NCI-H2081 (cell line): ENCODE results near the gene RMC1.
"Not testable (repeated sequence)": the region's sequence is repeated elsewhere in the genome, so short reads cannot be mapped to it uniquely, and the experiment has no call there.

Experiments used
- DNase-seq, 2 experiments: peaks; one replicate each; lab custom pipeline; 2025; lab: John Stamatoyannopoulos, UW

RMC1 gene

DNA sequence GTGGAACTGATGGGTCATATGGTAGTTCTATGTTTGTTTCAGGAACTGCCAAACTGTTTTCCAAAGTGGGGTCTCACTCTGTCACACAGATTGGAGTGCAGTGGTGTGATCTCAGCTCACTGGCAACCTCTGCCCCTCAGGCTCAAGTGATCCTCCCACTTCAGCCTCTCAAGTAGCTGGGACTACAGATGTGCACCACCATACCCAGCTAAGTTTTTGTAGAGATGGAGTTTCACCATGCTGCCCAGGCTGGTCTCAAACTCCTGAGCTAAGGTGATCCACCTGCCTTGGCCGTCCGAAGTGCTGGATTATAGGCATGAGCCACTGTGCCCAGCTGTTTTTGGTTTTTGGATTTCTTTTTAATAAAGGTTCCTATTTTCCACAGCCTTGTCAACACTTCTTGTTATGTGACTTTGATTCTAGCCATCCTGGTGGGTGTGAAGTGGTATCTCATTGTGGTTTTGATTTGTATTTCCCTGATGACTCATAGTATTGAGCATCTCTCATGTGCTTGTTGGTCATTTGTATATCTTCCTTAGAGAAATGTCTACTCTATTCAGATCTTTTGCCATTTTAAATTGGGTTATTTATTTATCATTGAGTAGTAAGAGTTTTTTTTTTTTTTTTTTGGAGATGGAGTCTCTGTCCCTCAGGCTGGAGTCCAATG, 60.2 kb downstream of the RMC1 start:
- no peak for DNase-seq

DNA sequence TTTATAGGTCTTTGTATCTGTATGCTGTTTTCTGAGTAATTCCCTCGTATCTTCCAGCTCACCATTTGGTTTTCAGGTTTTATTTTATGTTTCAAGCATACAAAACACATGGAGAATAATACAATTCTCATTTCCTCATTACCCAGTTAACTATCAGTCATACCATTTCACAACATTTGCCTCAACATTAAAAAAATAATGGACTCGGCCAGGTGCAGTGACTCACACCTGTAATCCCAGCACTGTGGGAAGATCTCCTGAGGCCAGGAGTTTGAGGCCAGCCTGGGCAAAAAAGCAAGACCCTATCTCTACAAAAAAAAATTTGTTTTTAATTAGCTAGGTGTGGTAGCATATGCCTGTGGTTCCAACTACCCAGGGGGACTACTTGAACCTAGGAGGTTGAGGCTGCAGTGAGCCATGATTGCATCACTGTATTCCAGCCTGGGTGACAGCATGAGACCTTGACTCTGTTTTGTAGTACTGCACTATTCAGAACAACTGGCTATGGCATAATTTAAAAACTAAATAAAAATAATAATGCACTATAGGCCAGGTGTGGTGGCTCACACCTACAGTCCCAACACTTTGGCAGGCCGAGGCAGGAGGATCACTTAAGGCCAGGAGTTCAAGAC, 62.7 kb downstream of the RMC1 start:
- no peak for DNase-seq

DNA sequence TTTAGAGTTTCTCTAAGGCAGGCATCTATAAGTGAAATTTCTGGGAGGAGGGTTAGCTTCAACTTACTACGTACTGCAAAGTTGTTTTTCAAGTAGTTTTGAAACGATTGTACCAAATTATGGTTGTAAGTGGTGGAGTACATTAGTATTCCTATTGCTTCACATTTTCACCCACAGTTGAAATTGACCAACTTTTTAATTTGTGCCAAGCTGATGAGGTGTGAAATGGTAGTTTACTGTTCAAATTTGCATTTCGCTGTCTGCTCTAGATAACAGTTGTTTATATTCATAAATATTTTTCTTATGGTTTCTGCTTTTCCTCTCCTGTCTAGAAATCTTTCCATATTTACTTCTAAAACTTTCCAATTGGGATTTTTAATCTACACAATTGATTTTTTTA, 64.4 kb downstream of the RMC1 start:
- DNase-seq: no peak

DNA sequence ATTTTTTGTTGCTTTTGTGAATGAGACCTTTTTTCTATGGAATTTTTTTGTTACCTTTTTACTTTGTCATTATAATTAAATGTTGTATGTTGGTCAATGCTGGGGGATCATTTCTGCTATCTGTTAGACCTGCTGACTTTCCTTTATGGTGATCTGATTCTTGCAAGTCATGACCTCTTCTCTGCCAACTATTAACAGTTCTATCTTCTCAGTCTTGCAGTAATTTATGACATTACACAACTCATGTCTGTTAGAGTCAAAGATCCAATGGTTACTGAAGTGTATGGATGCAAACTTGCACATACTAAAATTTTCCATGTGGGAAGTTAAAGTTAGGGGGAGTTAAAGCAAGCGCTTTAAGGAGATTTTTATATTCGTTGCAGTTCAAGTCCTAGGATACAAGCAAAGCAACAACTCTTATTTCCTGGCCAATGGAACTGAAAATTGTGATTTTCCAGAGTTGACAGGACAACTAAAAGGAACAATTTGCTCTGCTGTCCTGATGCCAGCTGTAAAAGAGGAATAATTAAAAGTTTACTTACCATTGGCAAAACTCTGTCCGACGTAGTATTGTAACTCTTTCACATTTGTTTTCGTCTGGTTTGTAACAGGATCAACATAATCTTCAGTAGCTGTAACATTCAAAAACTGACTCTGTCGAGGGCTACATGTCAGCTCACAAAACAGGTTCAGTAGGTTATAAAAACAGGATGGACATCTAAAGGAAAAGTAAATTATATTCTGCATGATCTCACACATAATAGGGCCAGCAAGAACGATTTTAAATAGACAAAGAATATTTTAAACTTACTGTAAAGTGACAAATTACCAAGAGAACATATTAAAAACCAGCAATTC, 65.2 kb downstream of the RMC1 start:
- no peak for DNase-seq

DNA sequence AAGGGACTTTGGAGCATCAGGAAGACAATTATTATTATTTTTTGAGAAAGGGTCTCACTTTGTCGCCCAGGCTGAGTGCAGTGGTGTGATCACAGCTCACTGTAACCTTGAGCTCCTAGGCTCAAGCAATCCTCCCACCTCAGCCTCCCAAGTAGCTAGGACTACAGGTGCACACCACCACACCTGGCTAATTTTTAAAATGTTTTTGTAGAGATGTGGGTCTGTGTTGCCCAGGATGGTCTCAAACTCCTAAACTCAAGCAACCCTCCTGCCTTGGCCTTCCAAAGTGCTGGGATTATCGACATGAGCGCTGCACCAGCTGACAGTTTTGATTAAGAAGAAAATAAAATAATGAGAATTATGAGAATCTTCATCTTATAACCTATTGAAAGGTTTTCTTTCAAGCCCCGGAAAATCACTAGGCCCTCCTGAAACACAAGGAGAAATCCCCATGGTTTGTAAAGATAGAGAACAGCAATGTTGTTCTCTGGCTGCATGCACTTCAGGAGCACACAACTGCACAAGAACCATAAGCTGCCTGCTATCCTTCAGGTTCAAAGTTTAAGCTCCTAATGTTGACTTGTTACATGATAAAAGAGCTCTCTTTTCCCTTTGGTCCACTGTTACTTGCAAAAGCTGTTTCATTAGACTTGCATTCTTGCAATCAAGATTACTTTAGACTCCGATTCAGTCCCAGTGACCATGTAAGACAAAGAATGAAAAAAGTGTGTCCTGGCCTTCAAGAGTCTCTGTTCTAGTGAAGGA, 66.2 kb downstream of the RMC1 start:
- DNase-seq: no peak

DNA sequence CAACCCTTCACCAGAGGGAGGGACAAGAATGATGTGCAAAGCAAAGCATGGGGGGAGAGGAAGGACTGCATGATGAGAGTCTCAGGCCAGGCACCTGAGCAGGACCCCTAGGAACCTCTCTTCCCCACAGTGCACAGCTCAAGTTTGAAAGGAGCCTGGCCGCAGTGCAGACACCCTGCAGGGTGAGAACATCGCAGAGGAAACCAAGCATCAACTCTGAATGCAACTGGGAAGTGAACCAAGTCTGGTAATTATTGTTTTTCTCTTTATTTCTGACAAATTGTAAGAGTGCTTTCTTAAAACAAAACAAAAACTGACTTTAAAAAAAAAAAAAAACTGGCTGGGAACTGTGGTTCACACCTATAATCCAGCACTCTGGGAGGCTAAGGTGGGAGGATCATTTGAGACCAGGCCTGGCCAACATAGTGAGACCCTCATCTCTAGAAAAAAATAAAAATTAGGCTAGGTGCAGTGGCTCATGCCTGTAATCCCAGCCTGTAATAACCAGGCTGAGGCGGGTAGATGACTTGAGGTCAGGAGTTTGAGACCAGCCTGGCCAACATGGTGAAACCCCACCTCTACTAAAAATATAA, 67.7 kb downstream of the RMC1 start:
- no peak for DNase-seq

DNA sequence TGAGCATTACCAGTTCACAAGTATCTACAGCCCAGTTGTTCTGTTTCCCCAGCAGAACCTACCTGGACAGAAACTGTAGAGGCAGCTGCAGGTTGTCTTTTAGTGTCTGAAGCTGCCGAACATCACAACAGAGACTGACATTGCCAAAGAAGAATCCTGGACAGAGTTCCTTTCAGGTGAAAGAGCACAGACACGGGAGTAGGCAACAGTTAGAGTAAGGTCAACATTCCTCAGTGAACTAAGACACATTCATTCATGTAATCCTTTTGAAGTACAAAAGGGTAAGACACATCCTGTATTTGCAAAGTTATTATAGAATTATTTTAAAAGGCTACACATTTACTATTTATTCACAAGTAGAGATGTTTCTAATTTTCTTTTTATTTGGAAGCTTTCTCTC, 68.7 kb downstream of the RMC1 start:
- DNase-seq: no peak

DNA sequence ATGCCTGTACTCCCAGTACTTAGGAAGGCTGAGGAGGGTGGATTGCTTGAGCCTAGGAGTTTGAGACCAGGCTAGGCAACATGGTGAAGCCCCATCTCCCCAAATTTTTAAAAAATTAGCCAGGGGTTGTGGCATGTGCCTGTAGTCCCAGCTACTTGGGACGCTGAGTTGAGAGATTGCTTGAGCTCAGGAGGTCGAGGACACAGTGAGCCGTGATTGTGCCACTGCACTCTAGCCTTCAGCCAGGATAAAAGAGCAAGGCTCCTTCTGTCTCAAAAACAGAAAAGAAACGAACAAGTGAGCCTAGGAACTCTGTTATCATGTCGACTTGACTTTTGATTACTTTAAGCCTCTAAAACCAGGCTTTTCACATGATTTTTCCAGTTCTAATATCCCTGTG, 69.3 kb downstream of the RMC1 start:
- DNase-seq: no peak

DNA sequence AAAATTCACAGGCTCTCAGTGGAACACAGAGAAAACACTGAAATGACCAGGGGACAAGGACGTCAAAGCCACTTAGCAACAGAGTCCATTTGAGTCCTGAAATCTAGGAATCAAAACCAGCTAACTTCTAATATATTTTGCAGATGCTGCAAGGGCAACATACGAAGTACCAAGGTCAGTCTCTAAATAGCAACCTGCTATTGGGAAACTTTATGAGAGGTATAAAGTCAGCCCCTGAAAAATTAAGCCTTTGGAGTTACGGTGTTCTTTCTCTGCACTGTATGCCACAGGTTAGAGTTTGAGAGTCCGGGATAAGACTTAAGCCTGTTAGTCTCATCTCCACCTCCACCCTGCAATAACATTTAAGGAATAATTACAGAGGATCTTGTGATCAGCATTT, 69.7 kb downstream of the RMC1 start:
- no peak for DNase-seq

DNA sequence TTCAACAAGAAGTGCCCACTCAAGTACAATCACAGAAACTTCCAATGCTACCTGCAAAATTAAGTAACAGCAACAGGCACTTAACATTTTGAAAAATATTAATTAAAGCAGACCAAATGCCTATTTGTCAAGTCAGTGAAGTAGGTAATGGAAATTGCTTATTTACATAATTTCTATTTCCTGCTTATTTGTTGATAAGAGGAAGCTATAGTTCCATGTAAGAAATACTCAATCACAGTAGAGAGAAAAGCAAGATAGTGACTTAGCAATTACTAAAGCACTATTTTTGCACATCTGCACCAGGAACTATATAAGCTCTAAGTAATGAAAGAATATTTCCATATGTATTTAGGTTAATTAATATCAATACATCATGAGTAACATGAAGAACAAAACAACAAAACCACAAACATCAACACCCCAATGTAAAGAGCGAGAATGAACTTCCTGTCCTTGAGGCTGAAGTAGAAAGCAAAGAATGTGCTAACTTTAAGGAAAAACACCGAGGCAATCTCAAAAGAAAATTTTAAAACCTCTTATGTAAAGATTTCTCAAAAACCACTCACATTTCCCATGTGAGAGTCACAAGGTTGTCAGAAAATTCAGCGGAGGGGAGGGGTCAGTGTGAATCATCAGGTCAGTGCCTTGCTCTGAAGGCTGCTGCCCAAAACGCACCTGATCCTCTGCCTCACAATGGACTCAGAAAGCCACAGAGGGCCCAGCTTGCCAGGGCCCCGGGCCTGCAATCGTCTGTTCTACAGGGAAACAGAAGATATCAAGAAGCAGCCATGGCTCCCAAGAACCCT, 70.5 kb downstream of the RMC1 start:
- DNase-seq: no peak

DNA sequence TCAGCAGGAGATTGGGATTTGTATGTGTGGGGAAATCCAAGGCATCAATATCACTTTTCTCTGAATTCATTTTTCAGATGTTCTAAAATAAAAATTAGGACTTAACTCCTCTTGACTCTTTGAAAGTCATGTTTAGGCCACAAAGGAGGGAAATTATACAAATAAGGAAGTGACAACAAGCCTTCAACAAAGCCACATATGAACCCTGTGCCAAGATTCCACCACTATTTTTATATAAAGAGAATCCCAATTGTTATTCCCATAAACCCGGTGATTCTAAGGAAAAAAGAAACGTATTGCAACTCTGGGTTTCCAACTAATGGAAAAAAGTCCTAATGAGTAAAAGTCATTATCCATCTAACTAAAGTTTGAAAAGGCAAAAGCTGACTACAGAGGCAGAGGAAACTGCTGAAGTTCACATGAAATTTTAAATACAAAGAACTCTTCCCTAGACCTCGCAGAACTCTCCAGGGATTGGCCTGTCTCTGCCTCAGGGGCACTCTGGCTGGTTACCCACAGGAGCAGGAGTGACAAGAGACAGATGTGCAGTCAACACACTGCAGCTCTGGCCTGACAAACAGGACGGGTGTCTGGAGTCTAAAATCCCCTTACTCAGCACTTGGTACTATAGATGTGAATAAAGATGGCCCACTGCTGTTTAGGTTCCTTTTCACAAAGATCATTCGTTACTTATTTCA, 71.4 kb downstream of the RMC1 start:
- DNase-seq: no peak

DNA sequence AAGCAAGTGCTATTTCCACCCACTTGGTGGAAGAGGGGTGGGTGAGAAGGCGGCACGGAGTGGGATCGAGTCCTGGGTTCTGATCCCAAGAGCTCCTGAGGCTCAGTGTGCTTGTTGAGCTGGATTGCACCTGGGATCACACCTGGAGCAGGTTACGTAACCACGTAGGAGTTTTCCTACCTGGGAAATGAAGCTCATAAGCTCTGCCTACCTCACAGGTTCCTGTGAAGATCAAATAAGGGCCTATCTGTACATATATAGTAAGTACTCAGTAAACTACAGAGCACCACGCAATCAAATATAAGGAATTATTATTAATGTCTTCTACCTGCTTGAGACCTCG, 72.0 kb downstream of the RMC1 start:
- DNase-seq: no peak

DNA sequence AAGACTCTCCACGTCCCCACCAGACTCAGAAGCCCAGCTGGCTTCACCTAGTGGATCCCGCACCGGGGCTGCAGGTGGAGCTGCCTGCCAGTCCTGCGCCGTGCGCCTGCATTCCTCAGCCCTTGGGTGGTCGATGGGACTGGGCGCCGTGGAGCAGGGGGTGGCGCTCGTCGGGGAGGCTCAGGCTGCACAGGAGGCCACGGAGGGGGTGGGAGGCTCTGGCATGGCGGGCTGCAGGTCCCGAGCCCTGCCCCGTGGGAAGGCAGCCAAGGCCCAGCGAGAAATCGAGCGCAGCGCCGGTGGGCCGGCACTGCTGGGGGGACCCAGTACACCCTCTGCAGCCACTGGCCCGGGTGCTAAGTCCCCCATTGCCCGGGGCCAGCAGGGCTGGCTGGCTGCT, 74.2 kb downstream of the RMC1 start:
- not testable (repeated sequence) for DNase-seq

DNA sequence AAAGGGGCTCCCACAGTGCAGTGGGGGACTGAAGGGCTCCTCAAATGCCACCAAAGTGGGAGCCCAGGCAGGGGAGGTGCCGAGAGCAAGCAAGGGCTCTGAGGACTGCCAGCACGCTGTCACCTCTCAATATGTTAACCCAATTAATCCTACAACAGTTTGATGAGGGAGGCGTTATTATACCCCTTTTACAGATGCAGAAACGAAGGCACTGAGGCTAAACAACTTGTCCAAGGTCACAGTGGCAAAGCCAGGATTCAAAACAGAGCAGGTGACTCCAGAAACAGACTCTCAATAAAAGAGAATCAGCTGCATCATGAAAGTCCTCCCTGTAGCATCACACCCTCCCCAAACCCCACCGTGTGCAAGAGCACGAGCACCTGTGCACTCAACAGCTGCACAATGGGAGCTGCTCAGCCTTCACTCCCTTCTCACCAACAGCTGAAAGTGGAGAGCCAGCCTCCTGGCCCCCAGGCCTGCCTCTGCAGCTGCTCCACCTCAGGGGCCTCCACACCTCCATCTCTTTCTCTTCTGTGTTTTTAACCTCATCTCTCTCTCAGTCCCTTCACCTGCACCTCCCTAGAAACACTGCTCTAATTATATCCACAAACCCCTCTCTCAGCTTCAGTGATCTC, 74.9 kb downstream of the RMC1 start:
- DNase-seq: no peak

DNA sequence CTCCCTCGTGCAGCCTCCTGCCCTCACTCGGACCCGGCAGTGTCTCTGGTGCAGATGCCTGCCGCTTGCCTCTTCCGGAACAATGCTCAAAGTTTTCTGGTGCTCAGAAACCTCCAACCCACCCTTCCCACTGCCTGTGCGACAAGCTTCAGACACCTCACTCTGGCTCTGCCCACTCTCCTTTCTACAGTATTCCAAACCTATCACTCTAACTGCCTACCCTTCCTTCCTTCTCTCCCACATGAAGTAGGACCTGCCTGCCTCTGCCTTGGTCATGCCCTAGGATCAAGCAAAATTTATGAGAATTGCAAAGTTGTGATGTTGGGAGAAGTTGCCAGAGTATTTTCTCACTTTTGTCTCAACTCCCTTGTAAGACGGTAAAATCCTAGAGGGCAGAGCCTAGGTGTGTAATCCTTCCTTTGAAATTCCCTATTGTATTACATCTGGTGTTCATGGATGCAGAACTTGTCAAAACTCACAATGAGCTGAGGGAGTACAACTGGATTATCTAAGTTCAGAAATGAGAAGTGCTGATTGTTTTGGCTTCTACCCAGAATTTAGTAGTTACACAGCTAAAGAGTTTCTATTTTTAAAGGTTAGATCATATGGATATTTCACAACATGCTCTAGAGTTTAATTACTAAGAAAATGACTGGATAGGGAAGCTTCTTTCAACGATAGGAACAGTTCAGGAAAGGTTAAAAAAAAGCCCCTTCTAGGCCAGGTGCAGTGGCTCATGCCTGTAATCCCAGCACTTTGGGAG, 75.8 kb downstream of the RMC1 start:
- DNase-seq: no peak

DNA sequence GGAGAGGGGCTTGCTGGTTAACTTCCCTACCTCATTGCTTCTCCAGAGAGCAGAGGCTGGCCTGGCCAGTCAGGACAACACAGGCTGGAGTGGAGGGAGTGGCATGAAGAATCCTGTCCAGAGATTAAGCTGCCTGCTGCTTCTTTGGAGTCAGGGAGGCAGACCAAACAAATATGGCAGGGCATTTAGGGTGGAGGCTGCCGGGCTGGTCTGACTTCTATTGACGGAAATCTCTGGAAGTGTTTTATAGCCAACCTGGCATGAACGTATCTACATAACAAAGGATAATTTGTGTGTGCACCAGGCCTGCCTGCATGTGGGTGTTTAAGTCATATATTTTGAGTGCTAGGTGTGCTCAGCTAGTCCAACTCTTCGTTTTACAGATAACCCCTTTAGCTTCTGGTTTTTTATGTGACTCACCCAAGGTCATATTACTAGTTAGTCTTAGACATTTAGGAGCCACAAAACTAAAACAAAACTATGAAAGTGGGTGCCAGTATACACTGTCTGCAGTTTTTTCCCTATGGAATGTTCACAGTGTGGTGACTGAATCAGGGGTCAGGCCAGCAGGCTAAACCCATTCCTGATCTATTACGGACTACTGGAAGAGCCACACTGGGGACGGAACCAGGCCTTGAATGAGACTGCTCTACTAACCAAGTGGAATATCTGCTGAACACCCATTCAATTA, 77.5 kb downstream of the RMC1 start:
- no peak for DNase-seq
